ENCODE data around the gene TRIML1. TPM values are rescaled to one million over a fixed set of nuclear protein-coding genes. Genes with fewer than 3 reads are reported as not detected.

The TRIML1 gene
- total RNA-seq, 4 donors from 2014 or later: not detected

DNA sequence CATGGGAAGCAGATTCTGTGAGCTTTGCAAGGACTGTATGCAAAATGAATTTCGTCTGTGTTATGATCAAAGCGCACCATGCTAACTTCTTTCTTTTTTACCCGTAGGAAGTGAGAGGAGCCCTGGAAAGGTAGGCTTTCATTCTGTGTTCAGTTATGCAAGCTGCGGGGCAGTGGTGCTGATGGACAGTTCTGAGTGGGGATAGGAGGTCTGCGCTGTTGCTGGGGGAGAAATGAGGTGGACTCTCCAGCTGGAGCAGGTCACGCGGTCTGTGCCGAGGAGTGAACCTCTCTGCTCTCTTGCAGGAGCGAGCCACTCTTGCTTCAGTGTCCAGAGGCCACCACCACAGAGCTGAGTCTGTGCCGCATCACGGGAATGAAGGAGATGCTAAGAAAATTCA is 4.5 kb downstream of the TRIML1 start:
- no peaks in the 10 kb centered on the region for H3K27me3 ChIP-seq
- no peaks in the 10 kb centered on the region for H3K9me3 ChIP-seq
- H3K4me1 ChIP-seq: no peaks in the 10 kb centered on the region
- H3K27ac ChIP-seq: no peak overlapping the region
- no peak for DNase-seq
- in situ Hi-C loops (cut with MboI; ENCODE audit: low pct_ligation_motif_present in 1 of 4, low pct_unique_long_range_greater_than_20kb in 1 of 4, low sequenced_read_pairs in 3 of 4) (no loop called here), intact Hi-C loops (cut with DNase I; ENCODE audit: low total_unique reads) (no loop called here)
- H3K4me3 ChIP-seq: no peak overlapping the region
- TF ChIP-seq POLR2AphosphoS5 (IDR thresholded peaks at IDR 0.05) (no peak), EP300 (IDR thresholded peaks at IDR 0.05; ENCODE audit: low read depth) (no peak), POLR2A (IDR thresholded peaks at IDR 0.05) (no peak)
- WGBS, 2 donors (ENCODE audit: low coverage in 1 of 2): 72% methylated on average over 10 of the region's 11 CpGs; no CpG with 5 or more reads in 1 of the 2 donors
- H3K36me3 ChIP-seq: no peaks in the 10 kb centered on the region

DNA sequence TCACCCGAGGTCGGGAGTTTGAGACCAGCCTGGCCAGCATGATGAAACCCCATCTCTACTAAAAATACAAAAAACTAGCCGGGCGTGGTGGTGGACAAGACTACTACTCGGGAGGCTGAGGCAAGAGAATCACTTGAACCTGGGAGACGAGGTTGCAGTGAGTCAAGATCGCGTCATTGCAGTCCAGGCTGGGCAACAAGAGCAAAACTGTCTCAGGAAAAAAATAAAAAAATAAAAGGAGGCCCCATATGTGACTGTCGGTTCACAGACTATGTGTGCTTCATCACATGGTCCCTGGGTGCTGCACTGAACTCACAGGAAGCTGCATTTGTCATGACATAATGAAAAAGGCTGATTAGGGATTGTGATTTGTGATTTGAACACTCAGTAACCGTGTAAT is 6.4 kb downstream of the TRIML1 start:
- intact Hi-C loops (cut with DNase I; ENCODE audit: low total_unique reads): no loop called here
- Histone ChIP-seq H3K27ac (no peak overlapping the region), H3K9me3 (no peaks in the 10 kb centered on the region), H3K36me3 (no peaks in the 10 kb centered on the region), H3K4me1 (no peaks in the 10 kb centered on the region), H3K4me3 (no peak overlapping the region), H3K27me3 (no peaks in the 10 kb centered on the region)
- TF ChIP-seq EP300 (IDR thresholded peaks at IDR 0.05; ENCODE audit: low read depth): no peak
- TF ChIP-seq POLR2AphosphoS5 (IDR thresholded peaks at IDR 0.05): no peak
- TF ChIP-seq, protein P1, sequence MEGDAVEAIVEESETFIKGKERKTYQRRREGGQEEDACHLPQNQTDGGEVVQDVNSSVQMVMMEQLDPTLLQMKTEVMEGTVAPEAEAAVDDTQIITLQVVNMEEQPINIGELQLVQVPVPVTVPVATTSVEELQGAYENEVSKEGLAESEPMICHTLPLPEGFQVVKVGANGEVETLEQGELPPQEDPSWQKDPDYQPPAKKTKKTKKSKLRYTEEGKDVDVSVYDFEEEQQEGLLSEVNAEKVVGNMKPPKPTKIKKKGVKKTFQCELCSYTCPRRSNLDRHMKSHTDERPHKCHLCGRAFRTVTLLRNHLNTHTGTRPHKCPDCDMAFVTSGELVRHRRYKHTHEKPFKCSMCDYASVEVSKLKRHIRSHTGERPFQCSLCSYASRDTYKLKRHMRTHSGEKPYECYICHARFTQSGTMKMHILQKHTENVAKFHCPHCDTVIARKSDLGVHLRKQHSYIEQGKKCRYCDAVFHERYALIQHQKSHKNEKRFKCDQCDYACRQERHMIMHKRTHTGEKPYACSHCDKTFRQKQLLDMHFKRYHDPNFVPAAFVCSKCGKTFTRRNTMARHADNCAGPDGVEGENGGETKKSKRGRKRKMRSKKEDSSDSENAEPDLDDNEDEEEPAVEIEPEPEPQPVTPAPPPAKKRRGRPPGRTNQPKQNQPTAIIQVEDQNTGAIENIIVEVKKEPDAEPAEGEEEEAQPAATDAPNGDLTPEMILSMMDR (IDR thresholded peaks at IDR 0.05): no peak
- TF ChIP-seq POLR2A (IDR thresholded peaks at IDR 0.05): no peak
- 80 to 85% methylated on average over 2 to 10 of the region's 10 CpGs for WGBS, 2 donors (ENCODE audit: low coverage in 1 of 2)
- in situ Hi-C loops (cut with MboI; ENCODE audit: low pct_ligation_motif_present in 1 of 4, low pct_unique_long_range_greater_than_20kb in 1 of 4, low sequenced_read_pairs in 3 of 4): no loop called here
- no peak for DNase-seq

DNA sequence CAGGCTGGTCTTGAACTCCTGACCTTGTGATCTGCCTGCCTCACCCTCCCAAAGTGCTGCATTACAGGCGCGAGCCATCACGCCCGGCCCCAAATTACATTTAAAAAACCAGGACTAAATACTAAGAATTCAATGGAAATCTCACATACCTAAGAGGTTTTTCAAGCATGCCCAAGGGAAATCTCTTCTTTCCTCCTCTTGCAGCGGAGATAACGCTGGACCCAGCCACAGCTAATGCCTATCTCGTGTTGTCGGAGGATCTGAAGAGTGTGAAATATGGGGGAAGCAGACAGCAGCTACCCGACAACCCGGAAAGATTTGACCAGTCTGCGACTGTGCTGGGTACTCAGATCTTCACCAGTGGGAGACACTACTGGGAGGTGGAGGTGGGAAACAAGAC is 7.4 kb downstream of the TRIML1 start:
- Histone ChIP-seq H3K4me3 (no peak overlapping the region), H3K36me3 (no peaks in the 10 kb centered on the region), H3K4me1 (no peaks in the 10 kb centered on the region), H3K9me3 (no peaks in the 10 kb centered on the region), H3K27me3 (no peaks in the 10 kb centered on the region), H3K27ac (no peak overlapping the region)
- TF ChIP-seq POLR2A (IDR thresholded peaks at IDR 0.05): no peak
- no peak for TF ChIP-seq EP300 (IDR thresholded peaks at IDR 0.05; ENCODE audit: low read depth)
- TF ChIP-seq POLR2AphosphoS5 (IDR thresholded peaks at IDR 0.05): no peak
- TF ChIP-seq, protein P1 (IDR thresholded peaks at IDR 0.05): no peak
- 87 to 89% methylated on average over 6 to 11 of the region's 11 CpGs for WGBS, 2 donors (ENCODE audit: low coverage in 1 of 2)
- DNase-seq: no peak
- in situ Hi-C loops (cut with MboI; ENCODE audit: low pct_ligation_motif_present in 1 of 4, low pct_unique_long_range_greater_than_20kb in 1 of 4, low sequenced_read_pairs in 3 of 4): no loop called here
- intact Hi-C loops (cut with DNase I; ENCODE audit: low total_unique reads): no loop called here

DNA sequence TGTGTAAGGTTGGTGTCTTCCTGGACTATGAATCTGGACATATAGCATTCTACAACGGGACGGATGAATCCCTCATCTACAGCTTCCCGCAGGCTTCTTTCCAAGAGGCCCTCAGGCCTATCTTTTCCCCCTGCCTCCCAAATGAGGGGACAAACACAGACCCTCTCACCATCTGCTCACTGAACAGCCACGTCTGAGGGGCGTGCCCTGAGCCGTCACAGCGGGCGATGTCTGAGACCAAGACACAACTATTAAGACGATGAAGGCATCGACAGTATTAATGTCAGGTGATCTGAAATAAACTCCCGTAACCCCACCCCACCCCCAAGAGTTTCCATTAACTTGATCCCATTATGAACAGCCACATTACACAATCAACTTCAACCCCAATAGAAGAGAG is 7.9 kb downstream of the TRIML1 start:
- WGBS, 2 donors (ENCODE audit: low coverage in 1 of 2): 93% methylated on average over 11 of the region's 11 CpGs; no CpG with 5 or more reads in 1 of the 2 donors
- TF ChIP-seq, protein P1 (IDR thresholded peaks at IDR 0.05): no peak
- TF ChIP-seq EP300 (IDR thresholded peaks at IDR 0.05; ENCODE audit: low read depth) (no peak), POLR2AphosphoS5 (IDR thresholded peaks at IDR 0.05) (no peak), POLR2A (IDR thresholded peaks at IDR 0.05) (no peak)
- Histone ChIP-seq H3K27ac (no peak overlapping the region), H3K4me1 (no peaks in the 10 kb centered on the region), H3K27me3 (no peaks in the 10 kb centered on the region), H3K9me3 (no peaks in the 10 kb centered on the region), H3K36me3 (no peaks in the 10 kb centered on the region), H3K4me3 (no peak overlapping the region)
- intact Hi-C loops (cut with DNase I; ENCODE audit: low total_unique reads) (no loop called here), in situ Hi-C loops (cut with MboI; ENCODE audit: low pct_ligation_motif_present in 1 of 4, low pct_unique_long_range_greater_than_20kb in 1 of 4, low sequenced_read_pairs in 3 of 4) (no loop called here)
- DNase-seq: no peak

DNA sequence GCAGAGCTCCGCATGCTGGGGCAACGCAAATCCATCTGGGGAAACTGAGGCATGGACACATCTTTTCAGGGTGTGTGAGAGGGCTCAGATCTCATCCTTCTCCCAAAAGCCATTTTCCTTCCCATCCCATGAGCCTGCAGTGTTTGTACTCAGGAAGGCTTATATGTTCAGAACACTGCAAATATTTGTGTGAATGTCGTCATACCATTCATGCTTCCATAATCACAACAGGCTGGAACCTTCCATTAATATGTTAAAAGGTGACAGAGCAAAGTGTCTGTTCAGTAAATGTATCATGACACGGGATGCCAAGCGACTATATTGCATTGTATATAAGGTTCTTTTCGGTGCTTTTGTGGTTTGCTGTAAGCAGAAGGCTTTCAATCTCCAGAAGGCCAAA is 8.5 kb downstream of the TRIML1 start:
- no peaks in the 10 kb centered on the region for H3K27me3 ChIP-seq
- H3K4me1 ChIP-seq: no peaks in the 10 kb centered on the region
- WGBS, 2 donors (ENCODE audit: low coverage in 1 of 2): 87 to 88% methylated on average over 6 of the region's 6 CpGs
- DNase-seq: no peak
- intact Hi-C loops (cut with DNase I; ENCODE audit: low total_unique reads) (no loop called here), in situ Hi-C loops (cut with MboI; ENCODE audit: low pct_ligation_motif_present in 1 of 4, low pct_unique_long_range_greater_than_20kb in 1 of 4, low sequenced_read_pairs in 3 of 4) (no loop called here)
- no peaks in the 10 kb centered on the region for H3K9me3 ChIP-seq
- no peak overlapping the region for H3K27ac ChIP-seq
- H3K36me3 ChIP-seq: no peaks in the 10 kb centered on the region
- TF ChIP-seq EP300 (IDR thresholded peaks at IDR 0.05; ENCODE audit: low read depth): no peak
- no peak for TF ChIP-seq POLR2A (IDR thresholded peaks at IDR 0.05)
- TF ChIP-seq, protein P1 (IDR thresholded peaks at IDR 0.05): no peak
- TF ChIP-seq POLR2AphosphoS5 (IDR thresholded peaks at IDR 0.05): no peak
- no peak overlapping the region for H3K4me3 ChIP-seq
